GM19328 (cell line): ENCODE results near the gene ATG7.
"Not testable (repeated sequence)": the region's sequence is repeated elsewhere in the genome, so short reads cannot be mapped to it uniquely, and the experiment has no call there.

Experiments
- ATAC-seq: cut with Tn5 transposase; IDR thresholded peaks from one replicate; pipeline ENCODE4 v1.9.1; 2021; ENCODE audit warnings: mild to moderate bottlenecking, moderate library complexity; ENCODE audit not compliant: unreplicated experiment

Gene ATG7

DNA sequence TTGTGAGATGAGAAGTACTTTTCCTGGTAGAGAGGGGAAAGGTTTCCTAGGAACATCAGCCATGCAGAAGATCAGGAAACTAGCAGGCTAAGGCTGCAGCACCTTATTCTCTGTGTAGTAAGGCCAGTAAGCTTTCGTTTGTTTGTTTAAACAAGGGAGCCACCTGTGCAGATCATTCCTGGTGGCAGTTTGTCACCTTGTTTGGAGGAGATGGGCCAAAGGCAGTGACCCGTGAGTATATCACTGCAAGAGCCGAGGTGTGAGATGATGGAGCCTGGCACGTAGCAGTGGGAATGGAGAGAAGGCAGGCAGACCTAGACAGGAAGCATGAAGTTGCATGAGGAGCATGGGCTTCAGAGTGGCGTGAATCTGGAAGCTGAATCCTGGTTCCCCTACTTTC is 19.6 kb downstream of the ATG7 start:
- ATAC-seq = no peak

DNA sequence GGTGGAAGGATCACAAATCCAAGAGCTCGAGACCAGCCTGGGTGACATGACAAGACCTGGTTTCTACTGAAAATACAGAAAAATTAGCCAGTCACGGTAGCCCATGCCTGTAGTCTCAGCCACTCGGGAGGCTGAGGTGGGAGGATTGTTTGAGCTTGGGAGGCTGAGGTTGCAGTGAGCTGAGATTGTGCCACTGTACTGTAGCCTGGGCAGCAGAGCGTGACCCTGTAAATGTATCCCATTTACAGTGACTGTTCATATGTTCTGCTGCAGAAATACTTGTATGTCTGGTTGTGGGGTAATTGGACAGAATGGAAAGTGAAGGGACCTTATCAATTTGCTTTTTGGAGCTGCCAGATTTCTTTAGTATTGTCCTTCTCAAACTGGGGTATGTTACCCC is 24.9 kb downstream of the ATG7 start:
- ATAC-seq = no peak

DNA sequence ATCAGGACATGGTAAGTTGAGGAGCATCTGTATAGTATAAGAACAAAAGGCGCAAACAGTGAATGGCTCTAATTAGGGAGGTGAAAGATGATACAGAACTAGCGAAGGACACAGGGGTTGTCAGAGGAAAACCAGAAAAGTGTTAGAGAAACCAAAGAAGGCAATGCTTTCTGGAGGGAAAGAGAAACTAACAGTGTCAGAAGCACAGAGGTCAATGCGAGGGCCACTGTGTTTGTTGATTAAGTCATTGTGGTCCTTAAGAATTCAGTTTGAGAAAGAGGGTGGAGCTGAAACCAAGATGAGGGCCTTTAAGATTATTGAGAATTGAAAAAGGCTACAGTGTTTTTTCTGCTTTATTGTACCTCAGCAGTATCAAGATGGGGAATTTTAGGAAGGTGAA is 28.8 kb downstream of the ATG7 start:
- ATAC-seq = no peak

DNA sequence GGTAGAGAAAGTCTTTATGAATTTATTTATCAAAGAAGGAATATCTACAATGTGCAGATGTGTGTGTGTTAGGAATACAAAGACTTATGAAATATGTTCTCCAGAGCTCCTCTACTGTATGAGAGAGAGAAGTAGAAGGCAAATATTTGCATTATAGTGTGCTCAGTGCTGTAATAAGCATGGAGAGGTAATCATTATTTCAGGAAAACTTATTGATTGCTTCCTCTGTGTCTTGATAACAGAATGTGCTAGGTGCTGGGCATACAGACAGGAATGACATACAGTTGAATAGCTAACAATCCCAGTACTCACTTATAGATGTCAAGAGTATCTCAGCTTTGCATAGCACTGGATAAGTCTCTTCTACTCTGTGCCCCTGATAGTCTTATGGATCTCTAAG is 30.2 kb downstream of the ATG7 start:
- no peak for ATAC-seq

DNA sequence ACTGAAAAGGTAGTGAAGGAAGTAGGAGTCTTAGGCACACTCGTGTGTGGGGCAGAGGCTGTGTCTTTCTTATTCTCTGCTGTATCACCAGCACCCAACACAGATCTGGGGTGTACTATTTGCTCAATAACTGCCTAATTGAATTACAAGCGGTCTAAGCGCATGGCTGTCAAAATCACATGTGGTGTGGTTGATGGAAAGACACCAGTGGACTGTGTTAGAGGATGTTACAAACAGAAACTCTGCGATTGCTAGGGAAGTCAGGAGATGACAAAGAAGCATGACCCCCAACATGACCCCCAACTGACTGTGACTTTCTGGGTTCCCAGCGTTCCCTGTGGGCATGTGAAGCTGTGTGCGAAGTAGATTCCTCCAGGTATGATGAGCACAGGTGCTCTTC is 32.0 kb downstream of the ATG7 start:
- ATAC-seq = no peak

DNA sequence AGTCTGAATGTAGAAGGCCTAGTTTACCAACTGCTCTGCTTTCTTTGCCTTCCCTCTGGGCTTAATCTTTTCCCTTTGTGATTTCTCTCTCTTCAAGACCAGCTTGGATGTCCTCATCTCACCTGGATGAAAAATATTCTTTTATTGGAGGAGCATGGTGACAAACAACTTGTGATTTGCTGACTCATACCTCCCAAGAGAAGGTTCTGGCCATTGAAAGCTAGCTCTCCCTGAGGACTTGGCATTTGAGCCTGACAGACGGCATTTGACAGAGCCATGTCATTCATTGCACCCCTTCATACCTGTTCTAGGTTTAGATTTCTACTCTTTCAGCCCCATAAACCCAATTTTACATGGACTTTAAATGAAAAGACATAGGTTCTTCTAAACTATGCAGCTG is 33.3 kb downstream of the ATG7 start:
- ATAC-seq = no peak

DNA sequence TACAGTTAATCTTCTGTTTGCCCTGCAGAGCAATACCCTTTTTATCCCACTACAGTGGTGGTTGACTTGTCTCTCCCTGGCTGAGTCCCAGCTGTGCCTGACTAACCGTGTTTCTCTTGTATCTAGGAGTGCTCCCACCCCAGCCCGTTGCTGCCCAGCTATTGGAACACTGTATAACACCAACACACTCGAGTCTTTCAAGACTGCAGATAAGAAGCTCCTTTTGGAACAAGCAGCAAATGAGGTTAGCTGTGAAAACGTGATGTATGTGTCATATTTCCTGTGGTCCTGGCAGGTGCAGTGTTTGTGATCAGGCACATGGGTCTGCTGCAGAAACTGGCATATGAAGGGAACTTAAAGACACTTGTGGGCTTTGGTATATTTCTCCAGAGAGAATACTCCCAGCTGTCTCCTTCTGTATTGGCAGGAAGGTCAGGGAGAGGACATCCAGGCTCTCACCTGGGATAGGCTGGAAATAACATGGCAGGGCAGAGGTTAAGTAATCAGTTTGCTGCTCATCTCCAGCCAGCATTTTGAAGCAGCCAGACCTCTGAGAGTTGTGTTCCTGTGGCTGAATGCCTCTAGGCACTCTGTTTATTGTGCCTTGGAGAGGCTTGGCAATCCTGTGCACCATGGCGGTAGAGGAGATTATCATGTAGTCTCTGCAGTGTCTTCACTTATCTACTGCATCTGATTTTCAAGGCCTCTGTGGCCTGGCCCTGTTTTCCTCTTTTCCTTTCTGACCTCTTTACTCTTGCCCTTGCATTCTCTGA is 34.8 kb downstream of the ATG7 start:
- ATAC-seq = no peak

DNA sequence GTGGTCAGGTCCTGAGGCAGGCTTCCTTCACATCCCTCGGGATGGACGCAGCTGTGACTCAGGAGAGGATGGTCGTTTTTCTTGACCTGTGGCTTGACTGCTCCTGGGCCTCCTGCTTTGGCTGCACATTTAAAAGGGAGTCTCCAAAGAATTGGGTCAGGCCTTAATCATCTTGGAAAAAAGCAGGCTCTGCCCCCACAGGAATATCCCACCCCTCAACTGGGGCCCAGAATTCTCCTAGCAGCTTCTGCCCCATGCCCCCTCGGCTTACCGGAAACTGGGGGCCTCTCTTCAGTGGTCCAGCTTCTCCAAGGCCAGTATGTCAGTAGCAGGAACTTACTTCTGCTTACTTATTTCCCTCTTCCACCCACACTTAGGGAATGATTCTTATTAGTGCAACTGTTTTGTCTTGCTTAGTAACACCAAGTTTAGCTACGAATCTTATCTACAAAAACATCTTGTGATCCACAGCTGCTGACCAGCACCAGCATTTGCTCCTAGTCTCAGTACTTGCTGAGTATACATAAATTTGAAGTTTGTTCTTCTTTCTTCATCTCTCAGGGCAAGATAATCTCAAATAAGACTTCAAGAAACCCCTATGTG is 35.7 kb downstream of the ATG7 start:
- no peak for ATAC-seq

DNA sequence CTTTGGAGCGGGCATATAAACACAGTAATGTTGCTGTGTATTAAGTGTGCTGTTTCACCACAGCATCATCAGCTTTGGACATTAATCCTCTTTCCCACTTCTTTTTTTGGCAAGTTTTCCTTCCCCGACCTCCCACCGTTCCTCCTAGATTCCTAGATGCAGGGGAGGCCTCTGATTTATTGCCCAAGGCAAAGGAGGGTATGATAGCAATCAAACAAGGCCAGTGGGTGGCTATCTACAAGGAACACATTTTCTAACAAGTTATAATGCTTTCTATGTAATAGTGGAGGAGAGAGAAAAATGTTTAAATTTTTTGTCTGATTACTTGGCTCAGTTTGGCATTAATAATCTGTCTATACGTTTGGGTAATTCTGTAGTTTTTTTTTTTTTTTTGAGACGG is 38.1 kb downstream of the ATG7 start:
- ATAC-seq = no peak

DNA sequence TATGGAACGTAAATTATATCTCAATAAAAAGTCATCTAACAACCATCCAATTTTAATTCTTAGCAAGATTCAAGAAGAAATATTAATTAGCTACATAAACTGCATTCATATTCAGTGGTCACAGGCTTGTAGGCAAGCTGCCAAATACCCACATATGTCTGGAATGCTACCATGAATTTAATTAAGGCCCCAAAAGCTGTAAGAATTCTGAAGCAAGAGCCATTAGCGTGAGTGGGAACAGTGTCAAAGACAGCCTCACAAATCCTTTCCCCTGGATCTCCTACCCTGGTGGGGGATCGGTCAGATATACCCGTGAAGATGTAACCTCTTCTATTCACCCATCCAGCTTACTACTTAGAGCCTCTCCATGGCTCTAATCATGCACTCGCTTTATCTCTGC is 40.0 kb downstream of the ATG7 start:
- ATAC-seq = no peak

DNA sequence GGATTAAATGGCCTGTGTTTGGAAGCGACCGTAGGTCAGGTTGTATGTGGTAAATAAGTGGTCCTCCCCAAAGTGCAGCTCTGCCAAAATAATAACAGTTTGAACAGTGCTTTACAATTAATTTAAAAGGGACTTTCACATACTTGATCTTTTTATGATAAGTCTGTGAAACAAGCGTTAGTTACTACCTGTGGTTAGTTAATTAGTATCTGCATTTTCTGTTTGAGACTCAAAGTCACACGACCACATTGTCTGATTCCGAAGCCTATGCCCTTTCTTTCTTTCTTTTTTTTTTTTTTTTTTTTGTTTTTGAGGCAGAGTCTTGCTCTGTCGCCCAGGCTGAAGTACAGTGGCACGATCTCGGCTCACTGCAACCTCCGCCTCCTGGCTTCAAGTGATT is 45.1 kb downstream of the ATG7 start:
- ATAC-seq = no peak

DNA sequence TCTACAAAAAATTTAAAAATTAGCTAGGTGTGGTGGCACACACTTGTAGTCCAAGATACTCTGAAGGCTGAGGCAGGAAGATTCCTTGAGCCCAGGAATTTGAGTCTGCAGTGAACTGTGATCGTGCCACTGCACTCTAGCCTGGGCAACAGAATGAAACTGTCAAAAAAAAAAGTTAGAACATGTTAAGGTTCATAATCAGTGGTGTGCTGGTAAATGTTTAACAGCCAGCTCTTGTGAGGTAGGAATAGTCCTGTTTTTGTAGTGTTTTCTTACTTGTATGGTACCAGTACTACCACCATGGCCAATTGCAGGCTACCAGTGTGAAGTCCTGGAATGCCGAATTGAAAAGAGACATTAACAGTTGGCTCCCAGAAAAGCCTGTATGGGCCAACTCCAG is 50.7 kb downstream of the ATG7 start:
- no peak for ATAC-seq

DNA sequence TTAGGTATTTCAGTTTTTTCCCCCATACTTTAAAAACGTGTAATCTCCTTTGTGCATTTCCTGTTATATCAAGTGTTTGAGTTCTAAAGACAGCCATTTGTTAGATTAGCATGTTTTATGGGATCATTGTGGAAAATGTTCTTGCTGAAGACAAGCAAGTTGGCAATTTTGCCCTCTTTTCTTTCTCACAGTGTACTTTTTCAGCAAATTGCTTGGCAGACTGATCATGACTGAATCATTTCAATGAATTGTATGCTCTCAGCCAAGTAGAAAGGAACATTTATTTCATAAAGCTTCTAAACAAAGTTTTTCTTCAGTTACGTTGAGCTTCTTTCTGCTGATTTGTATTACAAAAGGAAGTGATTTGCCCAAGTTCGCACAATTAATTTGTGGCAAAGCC is 51.6 kb downstream of the ATG7 start:
- no peak for ATAC-seq

DNA sequence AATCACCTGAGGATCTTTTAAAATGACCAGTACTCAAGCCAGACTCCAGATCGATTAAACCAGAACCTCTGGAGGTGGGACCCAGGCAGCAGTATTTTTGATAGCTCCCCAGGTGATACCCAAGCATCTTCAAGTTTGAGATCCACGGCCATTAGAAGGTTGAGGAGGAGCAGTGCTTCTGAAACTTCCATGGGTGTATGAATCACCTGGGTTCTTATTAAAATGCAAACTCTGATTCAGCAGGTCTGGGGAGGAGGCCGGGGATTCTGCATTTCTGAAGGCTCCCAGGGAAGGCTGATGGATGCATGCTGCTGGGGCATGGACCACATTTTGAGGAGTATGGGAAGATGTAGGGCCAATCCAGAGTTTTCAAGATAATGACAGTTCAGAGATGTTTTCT is 55.4 kb downstream of the ATG7 start:
- no peak for ATAC-seq

DNA sequence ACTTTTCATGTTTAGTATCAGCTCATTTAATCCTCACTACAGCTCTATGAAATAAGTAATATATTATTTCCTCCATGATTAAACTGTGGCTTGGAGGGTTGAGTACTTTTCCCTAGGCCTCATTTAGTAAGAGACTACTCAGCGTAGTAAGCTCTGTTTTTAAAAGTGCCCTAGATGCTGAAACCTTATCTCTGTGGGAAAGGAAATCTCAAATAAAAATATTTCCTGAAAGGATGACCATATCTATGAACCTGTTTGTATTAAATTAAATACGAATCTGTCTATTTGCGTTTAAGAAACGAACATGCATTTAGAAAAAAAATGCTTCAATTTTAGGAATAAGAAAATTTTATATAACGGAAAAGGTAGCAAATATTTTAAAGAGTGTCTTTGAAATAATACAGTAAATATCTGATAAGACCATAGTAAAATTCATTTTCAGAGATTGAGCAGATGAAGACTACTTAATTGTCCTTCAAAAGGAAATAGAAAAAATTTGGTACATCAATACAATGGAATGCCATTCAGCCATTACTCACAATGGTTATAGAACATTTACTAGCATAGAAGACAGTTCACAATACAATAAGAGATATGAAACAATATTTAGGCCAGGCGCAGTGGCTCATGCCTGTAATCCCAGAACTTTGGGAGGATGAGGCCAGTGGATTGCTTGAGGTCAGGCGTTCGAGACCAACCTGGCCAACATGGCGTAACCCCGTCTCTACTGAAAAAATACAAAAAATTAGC is 56.2 kb downstream of the ATG7 start:
- ATAC-seq = no peak

DNA sequence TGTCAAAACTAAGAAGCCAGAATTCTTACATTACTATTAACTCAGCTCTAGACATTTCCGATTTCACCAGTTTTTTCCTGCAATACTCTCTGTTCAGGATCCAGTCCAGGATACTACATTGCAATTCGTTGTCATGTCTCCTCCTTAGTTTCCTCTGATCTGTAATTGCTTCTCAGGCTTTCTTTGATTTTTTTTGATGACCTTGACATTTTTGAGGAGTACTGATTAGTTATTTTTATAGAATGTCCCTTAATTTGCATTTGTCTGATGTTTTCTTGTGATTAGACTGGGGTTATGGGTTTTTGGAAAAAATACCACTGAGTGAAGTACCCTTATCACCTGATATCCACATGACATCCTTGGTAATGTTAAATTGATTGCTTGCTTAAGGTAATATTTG is 57.6 kb downstream of the ATG7 start:
- no peak for ATAC-seq

DNA sequence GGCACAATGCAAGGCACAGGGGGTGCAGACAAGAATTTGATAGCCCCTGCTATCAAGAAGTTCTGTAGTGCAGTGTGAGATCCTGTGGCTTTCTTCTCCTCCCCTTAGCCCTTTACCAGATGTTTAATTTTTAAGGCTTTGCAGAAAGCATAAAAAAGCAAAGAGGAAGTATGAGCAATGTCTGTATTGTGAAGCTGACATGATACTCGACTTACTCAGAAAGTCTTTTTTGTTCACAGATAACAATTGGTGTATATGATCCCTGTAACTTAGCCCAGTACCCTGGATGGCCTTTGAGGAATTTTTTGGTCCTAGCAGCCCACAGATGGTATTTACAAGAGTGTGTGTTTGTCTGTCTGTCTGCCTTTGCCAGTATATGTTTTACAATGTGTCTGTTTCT is 58.9 kb downstream of the ATG7 start:
- no peak for ATAC-seq

DNA sequence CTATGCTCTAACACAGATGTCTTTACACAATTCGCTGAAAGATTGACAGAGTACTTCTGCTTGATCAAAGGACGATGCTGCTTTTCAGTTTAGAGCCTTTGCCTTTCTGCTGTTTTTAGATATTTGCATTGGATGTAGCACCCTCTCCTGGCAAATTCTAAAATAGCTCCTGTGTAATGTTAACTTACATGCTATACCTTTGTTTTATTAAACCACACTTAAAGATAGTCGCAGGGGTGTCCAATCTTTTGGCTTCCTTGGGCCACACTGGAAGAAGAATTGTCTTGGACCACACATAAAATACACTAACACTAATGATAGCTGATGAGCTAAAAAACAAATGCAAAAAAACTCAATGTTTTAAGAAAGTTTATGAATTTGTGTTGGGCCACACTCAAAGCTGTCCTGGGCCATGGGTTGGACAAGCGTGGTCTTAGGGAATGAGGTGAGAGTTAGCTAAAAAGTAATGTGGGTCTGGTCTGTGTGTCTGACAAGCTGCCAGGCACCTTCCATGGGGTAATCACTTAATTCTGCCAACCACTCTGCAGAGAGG is 62.9 kb downstream of the ATG7 start:
- ATAC-seq = no peak

DNA sequence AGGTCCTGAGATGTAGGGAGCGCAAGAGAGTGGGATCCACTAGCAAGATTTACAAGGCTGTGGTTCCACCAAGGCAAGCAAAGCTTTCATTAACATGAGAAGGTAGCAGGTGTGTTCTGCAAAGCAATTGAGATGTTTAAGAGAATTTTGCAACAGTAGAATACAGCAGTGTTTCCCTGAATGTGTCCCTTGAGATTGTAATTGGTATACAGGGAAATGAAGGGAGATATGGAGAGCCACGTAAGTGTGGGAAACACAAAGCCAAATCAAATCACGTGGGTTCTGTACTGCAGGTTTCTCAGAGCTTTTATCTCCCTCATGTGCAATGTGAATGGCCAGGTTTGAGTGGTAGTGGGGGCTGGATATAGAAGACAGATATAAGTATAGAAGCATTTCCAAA is 67.3 kb downstream of the ATG7 start:
- ATAC-seq = no peak

DNA sequence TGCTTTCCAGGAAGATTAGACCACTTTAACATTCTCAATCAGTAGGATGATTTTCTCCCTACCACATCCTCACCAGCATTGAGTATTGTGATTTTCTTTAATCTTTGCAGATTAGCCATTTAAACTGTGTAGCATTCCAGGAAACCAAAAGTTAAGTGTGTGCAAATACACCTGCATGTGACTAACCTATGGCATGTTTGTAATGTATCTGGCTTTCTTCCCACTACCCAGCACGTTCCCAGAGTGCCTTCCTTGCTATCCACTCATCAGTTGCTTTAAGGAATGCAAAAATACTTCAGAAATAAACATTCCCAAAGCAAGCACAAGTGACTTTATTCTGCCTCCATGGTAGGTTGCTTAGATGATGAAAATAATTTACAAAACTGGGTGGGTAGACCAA is 74.2 kb downstream of the ATG7 start:
- ATAC-seq = no peak

DNA sequence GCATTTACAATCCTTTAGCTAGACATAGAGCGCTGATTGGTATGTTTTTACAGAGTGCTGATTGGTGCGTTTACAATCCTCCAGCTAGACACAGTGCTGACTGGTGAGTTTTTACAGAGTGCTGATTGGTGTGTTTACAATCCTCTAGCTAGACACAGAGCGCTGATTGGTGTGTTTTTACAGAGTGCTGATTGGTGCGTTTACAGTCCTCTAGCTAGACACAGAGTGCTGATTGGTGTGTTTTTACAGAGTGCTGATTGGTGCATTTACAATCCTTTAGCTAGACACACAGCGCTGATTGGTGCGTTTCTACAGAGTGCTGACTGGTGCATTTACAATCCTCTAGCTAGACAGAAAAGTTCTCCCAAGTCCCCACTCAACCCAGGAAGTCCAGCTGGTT is 76.7 kb downstream of the ATG7 start:
- ATAC-seq = not testable (repeated sequence)

DNA sequence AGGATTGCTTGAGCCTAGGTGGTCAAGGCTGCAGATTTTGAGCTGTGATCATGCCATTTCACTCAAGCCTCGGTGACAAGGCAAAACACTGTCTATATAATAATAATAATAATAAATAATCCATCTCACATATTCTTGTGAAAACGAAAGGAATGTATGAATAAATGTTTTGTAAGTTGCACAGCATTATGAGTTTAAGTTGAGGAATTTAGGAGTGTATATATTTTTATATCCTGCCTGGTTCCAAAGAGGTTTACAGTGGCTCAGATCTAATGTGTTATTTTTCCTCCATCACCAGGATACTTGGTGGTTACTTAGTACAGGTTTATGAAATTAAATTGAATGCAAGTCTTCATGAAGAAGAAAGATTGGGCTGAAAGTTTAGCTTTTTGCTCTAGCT is 77.2 kb downstream of the ATG7 start:
- no peak for ATAC-seq
